ENCODE results near the gene DHRSX. TPM values are rescaled to one million over a fixed set of nuclear protein-coding genes. Genes with fewer than 3 reads are reported as not detected.

The DHRSX gene
- total and polyA plus RNA-seq, 2 of the 13 experiments (the other 11 are each of a cell fraction or from before 2014, with no cell fraction given): 15.5 to 24.3 TPM

DNA sequence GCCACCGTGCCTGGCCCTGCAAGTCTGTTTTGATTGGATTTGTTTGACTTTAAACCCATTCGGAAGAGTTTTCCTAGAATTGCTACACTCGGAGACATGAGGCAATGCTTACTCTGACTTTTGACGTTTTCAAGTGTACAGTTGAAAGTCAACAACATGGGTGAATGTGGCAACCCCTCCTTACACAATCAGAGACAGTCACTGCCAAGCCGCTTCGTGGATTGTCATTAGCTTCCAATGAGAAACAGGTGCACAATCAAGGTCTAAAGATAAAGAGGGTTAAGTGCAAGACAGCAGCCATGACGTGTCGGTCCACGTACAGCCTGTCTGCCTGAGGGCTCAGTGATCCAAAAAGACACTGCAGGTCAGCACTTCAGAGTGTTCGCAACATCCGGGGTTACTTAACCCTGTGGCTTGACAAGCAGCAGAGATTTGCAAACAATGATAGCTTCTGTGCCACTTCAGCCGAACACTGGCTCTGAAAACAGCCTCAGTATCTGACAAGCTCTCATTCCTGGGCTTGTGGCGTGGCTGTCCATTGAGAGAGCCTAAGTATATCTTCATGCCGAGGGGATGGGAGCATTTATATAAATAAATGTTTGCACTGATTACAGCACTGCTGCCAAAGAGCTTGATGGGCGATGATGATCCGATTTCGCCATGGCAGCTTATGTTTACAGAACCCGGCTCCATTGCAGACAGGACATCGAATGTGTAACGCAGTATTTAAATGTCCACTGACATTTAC lies 180.0 kb downstream of the DHRSX start (continued):
- TF ChIP-seq JDP2 (CRISPR knock-in tag; IDR thresholded peaks at IDR 0.05; ENCODE audit: borderline replicate concordance) (no peak), HIVEP1 (CRISPR knock-in tag; IDR thresholded peaks at IDR 0.05) (peak; percentile 83; the same call in 1 of the 2 replicates), MZF1 (CRISPR knock-in tag; IDR thresholded peaks at IDR 0.05; ENCODE audit: borderline replicate concordance) (0 out of 2 replicates have a peak, but pooled peaks have one; percentile 66), ARNTL (CRISPR knock-in tag; IDR thresholded peaks at IDR 0.05) (peak; percentile 52), ZKSCAN5 (CRISPR knock-in tag; IDR thresholded peaks at IDR 0.05) (peak; percentile 31; the same call in 1 of the 2 replicates), ZFP62 (CRISPR knock-in tag; IDR thresholded peaks at IDR 0.05) (no peak), ZBTB7B (CRISPR knock-in tag; IDR thresholded peaks at IDR 0.05) (peak; percentile 47; the same call in 1 of the 2 replicates), POGK (CRISPR knock-in tag; conservative IDR thresholded peaks at IDR 0.05) (peak; percentile 86), ZMYM4 (CRISPR knock-in tag; IDR thresholded peaks at IDR 0.05) (peak; percentile 79), MIER3 (CRISPR knock-in tag; IDR thresholded peaks at IDR 0.05; ENCODE audit: borderline replicate concordance) (peak; percentile 89; the same call in 1 of the 2 replicates), GZF1 (CRISPR knock-in tag; IDR thresholded peaks at IDR 0.05) (peak; percentile 75; the same call in 1 of the 2 replicates), ZNF878 (CRISPR knock-in tag; IDR thresholded peaks at IDR 0.05) (0 out of 2 replicates have a peak, but pooled peaks have one; percentile 44), CEBPG (CRISPR knock-in tag; IDR thresholded peaks at IDR 0.05) (peak; percentile 97), PTBP1 (IDR thresholded peaks at IDR 0.05; ENCODE audit: low read depth, low read length, poor library complexity, severe bottlenecking) (no peak), ZNF644 (CRISPR knock-in tag; IDR thresholded peaks at IDR 0.05; ENCODE audit: low read depth) (peak; percentile 82; the same call in 1 of the 2 replicates), CREM (IDR thresholded peaks at IDR 0.05) (peak; percentile 94), CREM (CRISPR knock-in tag; IDR thresholded peaks at IDR 0.05) (no peak), TFE3 (CRISPR knock-in tag; IDR thresholded peaks at IDR 0.05) (peak; percentile 61; the same call in 1 of the 2 replicates), CENPT (CRISPR knock-in tag; IDR thresholded peaks at IDR 0.05; ENCODE audit: low read depth) (no peak), KDM1A (CRISPR knock-in tag; IDR thresholded peaks at IDR 0.05) (peak; percentile 76; the same call in 1 of the 2 replicates)
- TF ChIP-seq, protein P1, sequence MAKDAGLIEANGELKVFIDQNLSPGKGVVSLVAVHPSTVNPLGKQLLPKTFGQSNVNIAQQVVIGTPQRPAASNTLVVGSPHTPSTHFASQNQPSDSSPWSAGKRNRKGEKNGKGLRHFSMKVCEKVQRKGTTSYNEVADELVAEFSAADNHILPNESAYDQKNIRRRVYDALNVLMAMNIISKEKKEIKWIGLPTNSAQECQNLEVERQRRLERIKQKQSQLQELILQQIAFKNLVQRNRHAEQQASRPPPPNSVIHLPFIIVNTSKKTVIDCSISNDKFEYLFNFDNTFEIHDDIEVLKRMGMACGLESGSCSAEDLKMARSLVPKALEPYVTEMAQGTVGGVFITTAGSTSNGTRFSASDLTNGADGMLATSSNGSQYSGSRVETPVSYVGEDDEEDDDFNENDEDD (CRISPR knock-in tag; IDR thresholded peaks at IDR 0.05; ENCODE audit: borderline replicate concordance): no peak
- TF ChIP-seq, protein P2, sequence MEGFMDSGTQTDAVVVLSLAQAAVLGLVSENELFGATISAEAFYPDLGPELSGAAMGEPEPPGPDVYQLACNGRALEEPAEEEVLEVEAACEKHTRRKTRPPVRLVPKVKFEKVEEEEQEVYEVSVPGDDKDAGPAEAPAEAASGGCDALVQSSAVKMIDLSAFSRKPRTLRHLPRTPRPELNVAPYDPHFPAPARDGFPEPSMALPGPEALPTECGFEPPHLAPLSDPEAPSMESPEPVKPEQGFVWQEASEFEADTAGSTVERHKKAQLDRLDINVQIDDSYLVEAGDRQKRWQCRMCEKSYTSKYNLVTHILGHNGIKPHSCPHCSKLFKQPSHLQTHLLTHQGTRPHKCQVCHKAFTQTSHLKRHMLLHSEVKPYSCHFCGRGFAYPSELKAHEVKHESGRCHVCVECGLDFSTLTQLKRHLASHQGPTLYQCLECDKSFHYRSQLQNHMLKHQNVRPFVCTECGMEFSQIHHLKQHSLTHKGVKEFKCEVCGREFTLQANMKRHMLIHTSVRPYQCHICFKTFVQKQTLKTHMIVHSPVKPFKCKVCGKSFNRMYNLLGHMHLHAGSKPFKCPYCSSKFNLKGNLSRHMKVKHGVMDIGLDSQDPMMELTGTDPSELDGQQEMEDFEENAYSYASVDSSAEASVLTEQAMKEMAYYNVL (CRISPR knock-in tag; IDR thresholded peaks at IDR 0.05; ENCODE audit: borderline replicate concordance): peak; percentile 88; the same call in 1 of the 2 replicates

Data from HepG2 (cell line).